GM10847 (cell line): ENCODE results near the gene MDFI.

Source experiments
- POLR2A ChIP-seq: IDR thresholded peaks from 2 replicates; pipeline ENCODE4 v1.6.1; 2011; ENCODE audit not compliant: insufficient read length; ENCODE audit errors: extremely low read depth

The MDFI gene

GRCh38 chr6:41649596-41649995, 11.3 kb downstream of the MDFI start:
- TF ChIP-seq POLR2A = no peak

DNA sequence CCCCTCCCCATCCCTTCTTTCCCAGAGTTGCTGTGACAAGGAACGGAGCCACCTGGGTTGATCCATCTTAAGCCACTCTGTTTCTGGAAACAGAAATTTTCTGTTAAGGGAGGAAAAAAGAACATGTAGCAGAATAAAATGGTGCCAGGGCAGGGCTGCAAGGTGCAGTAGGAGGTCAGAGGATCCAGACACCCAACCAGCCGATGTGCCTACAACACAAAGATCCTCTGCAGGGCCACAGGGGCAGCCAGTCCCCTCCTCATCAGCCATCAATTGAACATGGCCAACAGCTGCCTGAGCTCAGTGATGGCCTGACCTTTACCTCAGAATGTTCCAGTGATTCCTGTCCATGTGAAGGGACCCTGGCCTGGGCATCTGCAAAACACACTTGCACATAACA, 11.9 kb downstream of the MDFI start:
- no peak for TF ChIP-seq POLR2A

DNA sequence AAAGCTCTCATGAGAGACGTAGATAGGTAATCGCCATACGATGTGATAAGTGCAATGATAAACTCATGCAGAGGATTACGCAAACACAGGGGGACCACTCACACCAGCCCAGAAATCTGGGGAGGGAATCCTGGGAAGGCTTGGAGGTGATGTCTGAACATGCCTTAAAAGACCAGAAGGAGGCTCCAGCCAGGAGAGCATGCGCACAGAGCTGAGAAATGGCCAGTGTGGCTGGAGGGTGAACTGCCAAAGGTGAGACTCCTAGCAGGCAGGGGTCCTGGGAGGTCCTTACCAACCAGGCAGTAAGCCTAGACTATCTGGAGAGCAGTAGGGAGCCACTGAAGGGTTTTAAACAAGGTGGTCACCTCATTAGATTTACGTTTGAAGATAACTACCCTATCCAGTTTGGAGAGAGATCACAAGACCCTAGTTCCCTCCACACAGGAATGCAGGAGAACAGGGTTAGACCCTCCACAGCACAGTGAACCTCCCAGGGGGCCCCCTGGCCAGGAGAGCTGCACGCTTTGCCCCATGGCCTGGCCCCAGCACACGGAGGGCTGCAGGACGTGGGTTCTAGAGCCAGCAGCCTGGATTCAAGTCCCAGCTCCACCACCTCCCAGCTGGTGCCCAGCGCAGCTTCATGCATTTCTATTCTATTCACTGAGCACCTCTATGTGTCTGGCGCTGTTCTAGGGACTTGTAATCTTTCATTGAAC, 13.1 kb downstream of the MDFI start:
- TF ChIP-seq POLR2A = no peak

GRCh38 chr6:41651962-41652657, 13.8 kb downstream of the MDFI start:
- no peak for TF ChIP-seq POLR2A

DNA sequence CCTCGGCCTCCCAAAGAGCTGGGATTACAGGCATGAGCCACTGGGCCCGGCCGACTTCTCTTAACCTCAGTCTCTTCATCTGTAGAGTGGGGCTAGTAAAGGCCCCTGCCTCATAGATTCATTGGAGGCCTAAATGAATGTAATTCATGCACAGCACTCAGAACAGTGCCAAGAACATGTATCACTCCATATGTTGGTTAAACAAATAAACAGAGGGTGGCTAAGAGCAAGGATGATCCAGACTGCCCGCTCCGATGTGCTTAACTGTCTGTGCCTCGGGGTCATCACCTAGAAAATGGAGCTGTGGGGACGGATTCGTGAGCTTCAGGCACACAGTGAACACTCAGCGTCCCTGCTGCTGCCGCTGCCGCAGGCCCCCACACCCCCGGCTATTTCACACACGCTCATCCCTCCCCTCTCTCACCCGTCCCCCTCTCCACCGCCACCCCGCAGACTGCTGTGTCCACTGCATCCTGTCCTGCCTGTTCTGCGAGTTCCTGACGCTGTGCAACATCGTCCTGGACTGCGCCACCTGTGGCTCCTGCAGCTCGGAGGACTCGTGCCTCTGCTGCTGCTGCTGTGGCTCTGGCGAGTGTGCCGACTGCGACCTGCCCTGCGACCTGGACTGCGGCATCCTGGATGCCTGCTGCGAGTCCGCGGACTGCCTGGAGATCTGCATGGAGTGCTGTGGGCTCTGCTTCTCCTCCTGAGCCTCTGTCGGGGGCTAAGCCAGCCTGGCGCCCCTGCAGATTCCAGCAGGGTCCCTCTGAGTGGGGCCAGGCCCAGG, 14.8 kb downstream of the MDFI start:
- TF ChIP-seq POLR2A = no peak

DNA sequence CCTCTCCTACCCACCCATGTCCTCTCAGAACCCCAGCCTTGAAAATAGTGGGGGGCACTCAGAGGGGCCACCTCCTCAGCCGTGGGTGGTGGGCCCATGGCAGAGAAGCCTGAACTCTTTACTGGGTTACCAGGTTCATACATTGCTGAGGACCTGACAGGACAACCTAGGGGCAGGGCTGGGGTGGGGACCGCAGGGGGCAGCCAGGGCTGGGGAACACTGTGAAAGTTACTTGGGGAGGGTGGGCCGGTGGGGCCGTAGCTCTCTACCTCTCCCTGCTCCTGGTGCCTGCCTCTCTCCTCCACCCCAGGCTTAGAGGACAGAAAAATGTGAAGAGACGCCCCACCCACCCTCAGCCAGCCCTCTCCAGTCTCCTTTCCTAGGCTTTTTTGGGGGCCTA, 15.4 kb downstream of the MDFI start:
- TF ChIP-seq POLR2A = no peak

DNA sequence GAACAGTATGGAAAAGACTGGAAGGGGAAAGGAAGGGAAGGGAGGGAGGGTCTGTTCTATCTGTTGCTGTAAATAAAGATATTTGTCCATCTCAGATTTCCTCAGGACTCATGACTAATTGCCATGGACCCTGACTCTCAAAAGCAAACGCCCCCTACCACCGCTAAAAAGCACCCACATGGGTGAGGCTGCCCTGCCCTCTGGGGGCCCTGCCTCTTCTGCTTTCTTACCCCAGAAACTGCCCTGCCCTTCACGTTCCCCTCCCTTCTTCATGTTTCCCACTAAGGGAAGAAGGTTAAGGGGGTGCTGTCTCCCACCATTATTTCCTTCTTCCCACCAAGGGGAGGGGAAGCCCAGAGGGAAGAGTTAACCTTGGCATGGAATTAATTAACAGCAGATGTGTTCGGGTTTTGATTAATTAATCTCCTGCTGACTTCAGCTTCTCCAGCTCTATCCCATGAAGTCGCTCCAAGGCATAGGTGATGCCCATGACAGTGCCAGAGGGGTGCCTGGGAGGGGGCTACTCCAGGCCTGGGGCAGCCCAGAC, 16.0 kb downstream of the MDFI start:
- no peak for TF ChIP-seq POLR2A

DNA sequence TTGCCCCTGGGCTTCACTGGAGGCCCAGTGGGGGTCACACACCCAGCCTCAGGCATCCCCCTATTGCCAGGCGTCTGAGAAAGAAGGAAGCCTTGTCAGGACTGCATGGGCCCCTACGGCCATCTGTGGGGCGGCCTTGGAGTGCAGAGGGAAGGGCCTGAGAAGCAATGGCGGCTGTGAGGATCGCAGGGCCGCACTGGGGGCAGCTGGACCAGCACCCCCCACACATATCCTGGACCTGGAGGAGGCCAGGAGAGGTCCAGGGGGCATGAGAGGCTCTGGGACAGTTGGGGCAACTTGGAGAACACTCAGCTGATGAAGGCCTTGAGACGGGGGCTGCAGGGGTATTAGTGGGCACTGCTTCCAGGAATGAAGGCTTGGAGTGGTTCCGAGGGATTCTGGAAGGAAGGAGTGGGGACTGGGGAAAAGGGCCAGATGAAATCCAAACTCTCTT, 16.5 kb downstream of the MDFI start:
- no peak for TF ChIP-seq POLR2A

DNA sequence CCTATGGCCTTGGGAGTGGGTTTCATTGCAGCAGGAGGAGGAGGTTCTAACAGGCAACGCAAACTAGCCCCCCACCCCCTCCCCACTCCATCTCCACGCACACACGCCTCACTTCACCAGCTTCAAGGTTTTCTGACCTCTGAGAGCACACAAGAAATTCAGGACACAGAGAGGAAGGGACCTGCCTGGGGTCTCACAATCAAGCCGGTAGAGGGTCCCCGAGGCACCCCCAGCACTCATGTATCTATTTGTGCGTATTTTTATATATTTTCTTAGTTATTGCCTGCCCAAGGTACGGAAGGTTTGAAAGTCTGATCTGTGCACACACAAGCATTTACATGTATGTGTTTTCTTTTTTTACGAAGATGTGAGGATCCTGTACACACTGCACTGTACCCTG, 16.9 kb downstream of the MDFI start:
- no peak for TF ChIP-seq POLR2A

GRCh38 chr6:41655646-41656001, 17.4 kb downstream of the MDFI start:
- TF ChIP-seq POLR2A = no peak

DNA sequence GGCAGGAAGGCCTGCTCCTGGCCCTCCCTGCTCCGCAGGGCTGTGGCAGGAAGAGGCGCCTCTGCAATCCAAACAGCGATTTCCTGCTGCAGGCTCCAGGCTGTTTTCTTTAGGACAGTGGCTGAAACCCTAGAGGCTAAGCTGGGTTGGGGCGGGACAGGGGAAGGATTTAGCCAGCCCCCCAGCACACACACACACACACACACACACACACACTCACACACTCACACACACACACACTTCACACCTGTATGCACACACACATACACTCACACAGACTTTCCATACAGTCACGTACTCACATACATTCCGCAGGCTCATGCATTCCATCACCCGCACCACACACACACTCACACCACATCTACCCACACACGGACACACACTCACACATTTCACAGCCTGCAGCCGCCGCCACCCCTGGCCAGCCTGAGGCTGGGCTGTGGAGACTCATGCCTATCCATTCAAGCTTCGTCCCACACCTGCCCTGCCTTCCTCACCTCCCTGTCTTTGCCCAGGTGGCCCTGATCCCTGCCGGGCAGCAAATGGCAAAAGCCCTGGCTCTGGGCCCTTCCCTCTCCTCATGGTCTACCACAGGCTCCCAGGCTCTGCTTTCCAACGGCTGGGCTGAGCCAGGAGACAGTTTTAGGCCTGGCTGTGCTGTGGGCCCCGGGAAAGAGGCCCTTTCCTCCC, 17.9 kb downstream of the MDFI start:
- no peak for TF ChIP-seq POLR2A

GRCh38 chr6:41657131-41658094, 19.1 kb downstream of the MDFI start:
- no peak for TF ChIP-seq POLR2A

- no peak for TF ChIP-seq POLR2A
These were observed 20.4 kb downstream of the MDFI start for GRCh38 chr6:41658636-41659035.

DNA sequence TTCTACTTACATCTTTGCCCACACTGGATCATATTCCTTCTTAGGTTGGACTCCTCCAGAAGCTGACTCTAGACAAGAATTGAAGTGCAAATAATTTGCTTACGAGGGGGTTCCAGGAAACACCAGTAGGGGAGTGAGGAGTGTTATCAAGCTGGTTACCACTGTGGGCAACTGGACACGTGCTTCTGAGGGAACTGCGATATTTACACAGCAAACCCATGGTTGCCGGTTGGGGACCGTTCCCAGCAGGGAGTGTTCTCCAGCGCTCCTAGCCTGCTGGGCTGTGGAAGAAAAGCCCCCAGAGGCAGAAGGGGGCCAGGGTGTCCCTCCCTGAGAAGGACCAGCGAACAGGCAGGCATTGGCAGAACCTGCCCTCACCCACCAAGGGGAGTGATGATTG, 21.7 kb downstream of the MDFI start:
- TF ChIP-seq POLR2A = no peak

- TF ChIP-seq POLR2A = no peak
These were observed 25.3 kb downstream of the MDFI start for GRCh38 chr6:41663568-41663967.

DNA sequence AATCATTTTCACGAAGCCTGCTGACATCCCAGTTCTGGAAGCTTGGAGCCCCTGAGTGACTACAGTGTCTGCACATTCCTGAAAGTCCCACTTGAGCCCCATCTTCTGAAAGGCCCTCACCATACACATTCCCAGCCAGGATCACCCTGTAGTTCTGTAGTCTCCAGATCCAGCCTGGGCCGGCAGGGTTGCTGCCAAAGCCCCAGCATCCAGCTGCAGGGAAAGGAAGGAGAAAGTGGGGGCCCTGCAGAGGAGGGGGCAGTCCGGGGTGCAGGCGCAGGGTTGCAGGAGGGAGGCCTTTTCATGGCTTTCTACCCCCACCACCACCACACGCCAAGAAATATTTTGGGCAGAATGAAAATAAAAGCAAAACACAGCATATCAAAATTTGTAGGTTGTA, 26.0 kb downstream of the MDFI start:
- no peak for TF ChIP-seq POLR2A
